T1000 (cell line): ENCODE measurements around the gene TMC7.

ENCODE experiments used
- DNase-seq: peaks from one replicate; lab custom pipeline; 2025; ENCODE audit warnings: mixed read lengths; lab: John Stamatoyannopoulos, UW

The TMC7 gene

DNA sequence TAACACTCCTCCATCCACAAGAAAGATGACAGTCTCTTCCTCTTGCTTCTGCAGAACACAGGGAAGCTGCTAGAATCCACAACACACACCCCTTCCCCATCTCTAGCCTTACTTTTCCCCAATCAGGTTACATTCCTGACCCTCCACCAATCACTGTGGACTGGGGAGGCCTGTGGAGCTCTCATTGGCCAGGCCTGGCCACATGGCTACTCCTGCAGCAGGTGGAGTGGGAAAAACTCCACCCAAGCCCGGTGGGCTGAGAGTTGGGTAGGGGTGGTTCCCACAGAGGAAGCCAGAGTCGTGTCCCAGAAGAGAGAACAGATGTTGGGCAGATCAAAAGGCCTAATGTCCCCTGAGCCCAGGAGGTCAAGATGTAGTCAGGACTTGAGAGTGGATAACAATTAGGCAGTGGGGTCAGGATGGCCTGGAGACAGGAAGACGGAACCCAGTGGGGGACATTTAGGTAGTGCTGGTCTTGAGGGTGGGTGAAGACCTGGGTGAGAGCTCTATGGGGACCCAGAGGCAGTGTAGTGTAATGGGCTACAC, 105.7 kb downstream of the TMC7 start:
- DNase-seq, result no peak

DNA sequence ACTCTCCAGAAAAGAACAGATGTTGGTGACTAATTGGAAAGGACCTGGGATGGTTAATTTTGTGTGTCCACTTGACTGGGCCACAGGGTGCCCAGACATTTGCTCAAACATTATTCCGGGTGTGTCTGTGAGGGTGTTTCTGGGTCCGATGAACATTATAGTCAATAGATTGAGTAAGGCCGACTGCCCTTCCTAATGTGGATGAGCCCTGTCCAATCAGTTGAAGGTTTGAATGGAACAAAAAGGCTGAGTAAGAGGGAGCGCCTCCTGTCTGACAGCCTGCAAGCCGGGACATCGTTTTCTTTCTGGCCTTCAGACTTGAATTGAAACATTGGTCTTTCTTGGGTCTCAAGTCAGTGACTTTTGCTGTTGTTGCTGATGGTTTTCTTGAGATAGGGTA, 107.2 kb downstream of the TMC7 start:
- DNase-seq, result no peak

DNA sequence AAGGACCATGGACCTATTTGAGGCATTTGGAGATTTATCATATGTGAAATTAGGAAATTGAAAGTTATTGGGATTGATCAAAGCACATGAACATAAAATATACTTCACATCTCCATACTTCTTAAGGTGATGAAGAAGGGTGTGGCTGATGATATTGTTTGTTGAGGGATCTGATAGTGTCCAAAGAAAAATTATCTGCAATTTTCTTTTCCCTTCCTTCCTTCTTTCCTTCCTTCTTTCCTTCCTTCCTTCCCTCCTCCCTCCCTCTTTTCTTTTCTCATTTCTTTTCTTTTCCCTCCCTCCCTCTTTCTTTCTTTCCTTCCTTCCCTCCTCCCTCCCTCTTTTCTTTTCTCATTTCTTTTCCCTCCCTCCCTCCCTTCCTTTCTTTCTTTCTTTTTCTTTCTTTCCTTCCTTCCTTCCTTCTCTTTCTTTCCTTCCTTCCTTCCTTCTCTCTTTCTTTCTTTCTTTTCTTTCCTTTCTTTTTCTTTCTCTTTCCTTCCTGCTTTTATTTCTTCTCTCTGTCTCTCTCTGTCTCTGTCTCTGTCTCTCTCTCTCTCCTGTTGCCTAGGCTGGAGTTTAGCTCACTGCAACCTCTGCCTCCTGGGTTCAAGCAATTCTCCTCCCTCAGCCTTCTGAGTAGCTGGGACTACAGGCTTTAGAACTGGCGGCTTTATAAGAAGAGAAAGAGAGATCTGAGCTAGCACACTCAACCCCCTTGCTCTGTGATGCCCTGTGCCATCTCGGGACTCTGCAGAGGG, 109.1 kb downstream of the TMC7 start:
- no peak for DNase-seq

DNA sequence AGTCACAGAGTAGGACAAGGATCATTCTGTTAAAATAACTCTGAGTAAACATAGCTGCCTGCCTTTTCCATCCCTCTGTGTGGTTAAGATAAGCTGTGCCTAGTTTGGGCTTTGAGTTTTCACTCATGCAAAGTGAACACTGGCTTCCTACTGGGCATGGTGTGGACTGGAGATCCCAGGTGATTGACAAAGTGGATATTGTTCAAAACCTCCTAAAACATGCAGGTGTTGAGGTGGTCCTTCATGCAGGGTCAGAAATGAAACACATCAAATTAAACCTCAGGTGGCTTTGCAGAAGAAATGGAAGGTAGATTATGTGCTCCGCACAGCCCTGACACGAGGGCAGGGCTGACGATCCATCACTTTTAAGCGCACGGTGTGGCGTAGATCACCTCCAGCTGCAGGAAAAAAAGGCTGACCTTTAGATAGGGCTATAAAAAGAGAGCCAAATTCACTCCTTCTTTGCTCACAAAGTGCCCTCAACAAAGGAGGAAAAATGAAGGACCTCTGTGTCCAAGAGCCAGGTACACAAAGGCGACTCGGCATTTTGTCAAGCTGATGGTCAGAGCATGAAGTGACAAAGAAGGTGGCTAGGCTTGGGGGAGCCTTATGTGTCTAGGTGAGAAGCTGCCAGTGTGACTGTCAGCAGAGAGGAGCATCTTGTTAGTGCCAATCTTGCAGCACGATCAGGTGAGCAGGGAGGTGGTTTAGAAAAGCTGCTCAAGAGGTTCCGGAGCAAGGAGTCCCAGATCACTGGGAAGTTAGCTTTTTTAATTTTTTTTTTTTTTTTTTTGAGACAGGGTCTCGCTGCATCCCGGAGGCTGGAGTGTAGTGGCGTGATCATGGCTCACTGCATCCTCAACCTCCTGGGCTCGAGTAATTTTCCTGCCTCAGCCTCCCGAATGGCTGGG, 110.2 kb downstream of the TMC7 start:
- no peak for DNase-seq

DNA sequence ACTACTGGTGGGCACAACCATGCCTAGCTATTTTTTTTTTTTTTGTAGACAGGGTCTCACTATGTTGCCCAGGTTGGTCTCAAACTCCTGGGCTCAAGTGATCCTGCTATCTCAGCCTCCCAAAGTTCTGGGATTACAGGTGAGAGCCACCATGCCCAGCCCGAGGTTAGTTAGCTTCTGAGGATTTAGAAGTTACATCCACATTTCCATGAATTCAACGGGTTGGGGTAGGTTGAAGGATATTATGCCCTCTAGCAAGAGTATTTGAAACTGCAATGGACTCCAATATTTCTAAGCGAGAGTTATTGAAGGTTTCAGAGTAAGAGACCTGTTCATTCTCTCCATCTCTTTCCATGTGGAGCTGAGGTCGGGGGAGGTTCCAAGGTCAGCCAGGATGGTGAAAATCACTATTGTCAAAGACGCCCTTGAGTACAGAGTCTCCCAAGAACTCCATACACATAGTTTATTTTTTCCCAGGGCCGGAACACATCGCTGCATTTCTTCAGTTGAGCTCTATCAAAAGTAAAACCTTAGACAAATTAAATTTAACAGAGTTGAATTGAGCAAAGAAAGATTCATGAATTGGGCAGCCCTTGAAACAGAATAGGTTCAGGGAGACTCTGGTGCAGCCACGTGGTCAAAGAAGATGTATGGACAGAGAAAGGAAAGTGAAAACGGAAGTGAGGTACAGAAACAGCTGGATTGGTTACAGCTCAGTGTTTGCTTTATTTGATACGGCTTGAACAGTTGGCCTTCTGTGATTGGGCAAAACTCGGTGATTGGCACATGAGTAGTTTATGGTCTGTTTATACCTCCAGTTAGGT, 111.0 kb downstream of the TMC7 start:
- no peak for DNase-seq

DNA sequence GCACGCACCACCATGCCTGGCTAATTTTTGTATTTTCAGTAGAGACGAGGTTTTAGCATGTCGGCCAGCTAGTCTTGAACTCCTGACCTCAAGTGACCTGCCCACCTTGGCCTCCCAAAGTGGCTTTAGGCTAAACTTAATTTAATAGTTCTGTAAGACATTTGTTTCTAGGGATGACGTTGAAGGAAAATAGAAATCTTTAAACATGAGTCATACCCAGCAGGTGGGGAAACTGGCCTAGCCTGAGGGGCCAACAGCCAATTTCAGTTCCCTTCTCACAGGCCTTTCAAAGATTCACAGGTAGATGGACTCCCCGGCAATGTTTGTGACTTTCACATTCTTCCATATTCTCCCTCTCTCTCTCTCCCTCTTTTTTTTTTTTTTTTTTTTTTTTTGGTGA, 111.9 kb downstream of the TMC7 start:
- no peak for DNase-seq

DNA sequence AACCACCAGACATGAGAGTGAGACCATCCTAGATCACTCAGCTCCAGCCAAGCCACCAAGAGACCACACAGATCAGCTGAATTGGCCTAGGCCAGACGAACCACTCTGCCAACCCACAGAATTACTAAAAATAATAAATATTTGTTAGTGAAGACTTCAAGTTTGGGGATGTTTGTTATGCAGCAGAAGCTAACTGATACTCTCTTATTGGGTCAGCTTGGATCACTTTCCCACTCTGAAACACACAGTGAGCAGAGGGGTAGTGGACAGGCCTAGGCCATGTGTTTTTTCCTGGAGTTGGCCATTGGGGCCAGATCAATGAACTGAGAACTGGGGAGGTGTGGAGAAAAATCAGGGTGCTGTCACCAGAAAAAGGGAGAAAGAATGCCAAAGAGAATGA, 114.4 kb downstream of the TMC7 start:
- no peak for DNase-seq

DNA sequence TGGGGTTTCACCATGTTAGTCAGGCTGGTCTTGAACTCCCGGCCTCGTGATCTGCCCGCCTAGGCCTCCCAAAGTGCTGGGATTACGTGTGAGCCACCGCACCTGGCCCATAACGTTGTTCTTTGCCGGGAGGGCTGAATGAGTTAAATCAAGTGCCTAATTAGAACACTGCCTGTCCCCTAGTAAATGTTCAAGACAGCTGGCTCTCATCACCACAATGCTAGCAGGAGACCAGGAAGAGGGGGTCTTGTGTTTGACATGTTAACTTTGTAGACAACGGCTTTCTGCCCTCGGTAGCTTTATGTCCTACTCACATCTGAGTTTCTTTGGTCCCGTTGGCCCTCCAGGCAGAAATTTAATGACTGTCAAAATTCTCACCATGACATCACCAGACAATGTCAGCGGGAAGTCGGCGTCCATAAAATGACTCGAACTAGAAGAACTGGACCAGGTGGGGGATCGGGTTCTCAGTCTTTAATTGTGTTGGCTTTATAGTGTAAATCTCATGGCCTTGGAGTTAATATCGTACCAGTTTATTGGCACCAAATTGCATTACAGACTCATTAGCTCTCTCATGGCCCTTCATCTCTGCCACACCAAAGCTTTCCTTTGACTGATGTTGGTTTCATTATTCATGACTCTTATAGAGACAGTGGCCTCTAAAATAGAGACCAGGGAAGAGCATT, 118.6 kb downstream of the TMC7 start:
- DNase-seq, result no peak

DNA sequence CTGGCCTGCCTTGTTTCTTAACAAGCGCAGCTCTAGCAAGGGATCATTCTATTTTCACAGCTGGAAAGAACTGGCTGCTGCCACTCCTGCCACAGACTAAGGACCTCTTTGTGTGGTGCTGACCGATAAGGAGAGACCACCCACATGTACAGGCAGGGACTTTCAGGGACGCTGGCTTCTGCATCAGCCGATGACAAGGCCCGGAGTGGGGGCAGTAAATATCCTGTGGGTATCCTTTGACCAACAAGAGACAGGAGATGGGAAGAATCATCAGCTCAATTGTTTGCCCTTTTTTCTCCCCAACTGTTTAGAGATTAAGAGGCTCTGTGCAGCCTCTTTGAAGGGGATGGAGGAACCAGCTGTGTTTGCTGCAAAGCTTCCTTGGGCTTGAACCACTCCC, 120.9 kb downstream of the TMC7 start:
- DNase-seq, result no peak

DNA sequence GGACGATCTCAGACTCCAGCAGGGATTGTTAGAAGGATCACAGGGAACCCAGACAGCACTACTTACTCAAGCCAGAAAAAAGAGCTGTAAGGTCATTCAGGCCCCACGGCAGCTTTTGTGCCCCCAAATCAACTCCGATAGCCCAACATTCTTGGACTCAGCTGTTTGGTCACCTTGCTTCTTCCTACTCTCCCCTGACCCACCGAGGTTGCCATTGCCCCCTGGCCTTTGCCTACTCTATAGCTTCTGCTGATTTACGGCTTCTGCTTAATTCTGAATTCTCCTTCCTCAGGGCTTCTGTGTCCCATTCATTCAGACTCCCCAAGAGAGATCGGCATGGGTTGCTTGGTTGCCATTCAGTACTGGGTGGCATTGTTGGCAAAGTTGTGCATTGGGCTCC, 121.4 kb downstream of the TMC7 start:
- DNase-seq, result no peak

DNA sequence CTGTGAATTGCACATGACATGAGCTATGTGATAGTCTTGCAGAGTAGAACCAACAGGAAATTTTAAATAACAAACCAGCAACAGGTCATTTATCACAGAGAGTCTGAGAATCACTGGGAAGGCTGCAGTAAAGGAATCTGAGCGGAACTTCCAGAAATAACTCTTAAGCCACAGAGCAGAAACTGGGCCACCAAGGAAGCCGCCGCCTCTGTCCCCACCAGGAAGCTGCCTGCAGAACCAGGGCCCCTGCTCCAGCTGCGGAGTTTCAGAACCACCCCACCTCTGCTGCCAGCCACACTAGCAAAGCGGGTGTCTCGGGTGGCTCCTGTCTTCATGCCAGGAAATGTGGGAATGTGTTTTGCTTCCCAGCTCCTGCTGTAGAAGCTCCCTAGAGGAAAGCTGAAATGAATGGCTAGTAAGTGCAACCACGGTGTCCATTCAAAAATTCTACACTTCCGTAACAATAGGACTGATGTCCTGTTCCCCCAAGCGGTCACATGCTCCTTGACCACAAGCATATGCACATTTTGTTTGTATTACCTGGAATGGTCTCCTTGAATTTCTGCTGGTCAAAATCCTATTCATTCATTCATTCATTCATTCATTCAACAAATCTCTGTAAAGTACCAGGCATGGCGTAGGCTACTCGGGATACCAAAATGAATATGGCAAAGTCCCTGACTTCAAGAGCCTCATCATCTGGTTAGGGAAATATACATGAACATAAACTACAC, 122.3 kb downstream of the TMC7 start:
- no peak for DNase-seq

DNA sequence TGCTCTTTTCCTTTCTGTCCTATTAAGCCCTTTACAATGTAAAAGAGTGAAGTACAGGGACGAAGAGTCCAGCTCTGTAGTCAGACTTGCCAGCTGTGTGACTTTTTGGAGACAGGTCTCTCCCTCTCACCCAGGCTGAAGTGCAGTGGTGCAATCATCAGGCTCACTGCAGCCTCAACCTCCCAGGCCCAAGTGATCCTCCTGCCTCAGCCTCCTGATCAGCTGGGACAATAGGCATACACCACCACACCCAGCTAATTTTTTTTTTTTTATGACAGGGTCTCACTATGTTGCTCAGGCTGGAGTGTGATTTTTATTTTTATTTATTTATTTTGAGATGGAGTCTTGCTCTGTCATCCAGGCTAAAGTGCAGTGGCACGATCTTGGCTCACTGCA, 122.9 kb downstream of the TMC7 start:
- no peak for DNase-seq

DNA sequence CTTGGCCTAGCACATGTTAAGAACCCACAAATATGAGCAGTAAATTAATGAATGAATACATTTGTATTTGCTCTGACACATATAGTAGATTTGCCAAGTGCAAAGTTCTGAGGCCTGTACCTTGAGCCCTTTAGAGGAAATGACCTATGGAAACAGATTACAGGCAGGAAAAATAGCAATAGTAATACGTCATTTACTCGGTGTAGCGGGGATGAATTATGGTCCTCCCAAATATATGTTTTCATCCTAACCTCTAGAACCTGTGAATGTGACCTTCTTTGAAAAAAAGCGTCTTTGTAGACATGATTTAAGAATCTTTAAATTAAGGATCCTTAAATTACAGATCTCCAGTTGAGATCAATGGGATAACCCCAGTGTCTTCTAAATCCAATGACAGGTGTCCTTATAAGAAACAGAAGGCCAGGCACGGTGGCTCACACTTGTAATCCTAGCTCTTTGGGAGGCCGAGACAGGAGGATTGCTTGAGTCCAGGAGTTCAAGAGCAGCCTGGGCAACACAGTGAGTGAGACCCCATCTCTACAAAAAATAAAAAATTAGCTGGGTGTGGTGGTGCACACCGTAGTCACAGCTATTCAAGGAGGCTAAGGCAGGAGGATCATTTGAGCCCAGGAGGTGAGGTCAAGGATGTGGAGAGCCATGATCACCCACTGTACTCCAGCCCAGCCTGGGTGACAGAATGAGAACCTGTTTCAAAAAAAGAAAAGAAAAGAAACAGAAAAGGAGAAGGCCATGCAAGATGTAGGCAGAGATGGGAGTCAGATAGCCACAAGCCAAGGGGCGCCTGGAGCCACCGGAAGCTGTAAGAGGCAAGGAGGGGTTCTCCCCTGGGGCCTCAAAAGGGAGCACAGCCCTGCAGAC, 124.9 kb downstream of the TMC7 start:
- no peak for DNase-seq

DNA sequence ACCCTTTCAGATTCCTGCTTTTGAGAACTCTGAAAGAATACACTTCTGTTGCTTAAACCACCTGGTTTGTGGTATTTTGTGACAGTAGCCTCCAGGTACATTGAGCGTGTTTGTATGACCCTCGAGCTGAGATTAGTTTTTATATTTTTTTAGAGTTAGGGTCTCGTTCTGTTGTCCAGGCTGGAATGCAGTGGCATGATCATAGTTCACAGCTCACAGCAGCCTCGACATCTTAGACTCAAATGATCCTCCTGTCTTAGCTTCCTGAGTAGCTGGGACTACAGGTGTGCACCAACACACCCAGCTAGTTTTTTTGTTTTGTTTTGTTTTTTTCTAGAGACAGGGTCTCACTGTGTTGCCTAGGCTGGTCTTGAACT, 125.5 kb downstream of the TMC7 start:
- DNase-seq, result no peak

DNA sequence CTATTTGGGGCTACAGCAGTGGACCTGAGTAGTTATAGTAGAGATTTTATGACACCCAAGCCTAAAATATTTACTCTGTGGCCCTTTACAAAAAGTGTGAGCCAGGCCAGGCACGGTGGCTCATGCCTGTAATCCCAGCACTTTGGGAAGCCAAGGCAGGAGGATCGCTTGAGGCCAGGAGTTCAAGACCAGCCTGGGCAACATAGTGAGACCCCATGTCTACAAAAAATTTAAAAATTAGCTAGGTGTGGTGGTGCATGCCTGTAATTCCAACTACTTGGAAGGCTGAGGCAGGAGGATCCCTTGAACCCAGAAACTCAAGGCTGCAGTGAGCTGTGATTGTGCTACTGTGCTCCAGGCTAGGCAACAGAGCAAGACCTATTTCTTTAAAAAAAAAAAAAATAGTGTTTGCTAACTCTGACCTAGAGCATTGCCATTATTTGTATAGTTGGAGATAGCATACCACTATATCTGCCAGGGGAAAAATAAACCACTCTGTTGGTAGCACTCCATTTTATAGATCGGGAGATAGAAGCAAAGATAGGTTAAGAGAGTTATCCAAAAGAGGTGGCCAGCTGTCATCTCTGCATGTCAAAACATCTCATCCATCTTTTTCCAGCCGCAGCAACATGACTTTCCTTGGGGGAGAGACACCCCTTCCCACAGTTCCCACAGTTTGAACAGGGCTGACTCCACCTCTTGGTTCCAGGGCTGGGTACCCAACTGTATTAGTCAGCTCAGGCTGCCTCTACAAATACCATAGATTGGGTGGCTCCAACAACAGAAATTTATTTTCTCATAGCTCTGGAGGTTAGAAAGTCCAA, 127.0 kb downstream of the TMC7 start:
- no peak for DNase-seq

DNA sequence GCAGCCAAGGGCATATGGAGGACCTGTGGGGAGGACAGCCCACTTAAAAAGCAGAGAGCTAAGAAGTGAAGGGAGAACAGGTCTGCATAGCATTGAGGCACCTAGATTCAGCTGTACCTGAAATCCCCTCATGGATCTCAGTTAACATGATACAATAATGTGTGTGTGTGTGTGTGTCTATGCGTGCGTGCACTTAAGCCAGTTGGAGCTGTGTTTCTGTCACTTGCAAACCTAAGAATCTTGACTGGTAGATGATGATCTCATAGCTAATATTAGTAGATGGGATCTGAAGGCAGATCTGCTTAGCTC, 128.3 kb downstream of the TMC7 start:
- DNase-seq, result no peak
